ENCODE data around the gene C5orf15.
A peak's percentile ranks its signal among the peaks of the same experiment; 100 is the strongest.

C5orf15 gene

GRCh38 chr5:133935667-133935940 is 32.8 kb downstream of the C5orf15 start:
- DNase-seq, result no peak

- DNase-seq, result no peak
Observed at GRCh38 chr5:133934822-133935666, 33.4 kb downstream of the C5orf15 start.

GRCh38 chr5:133934311-133934710 is 34.1 kb downstream of the C5orf15 start:
- DNase-seq, result no peak

GRCh38 chr5:133933670-133934295 is 34.6 kb downstream of the C5orf15 start:
- DNase-seq, result no peak

- DNase-seq, result no peak
Observed at GRCh38 chr5:133933169-133933509, 35.3 kb downstream of the C5orf15 start.

GRCh38 chr5:133932441-133933168 is 35.8 kb downstream of the C5orf15 start:
- DNase-seq, result peak; percentile 82

- no peak for DNase-seq
Observed at GRCh38 chr5:133931546-133931945, 36.9 kb downstream of the C5orf15 start.

- no peak for DNase-seq
Observed at GRCh38 chr5:133930813-133931090, 37.7 kb downstream of the C5orf15 start.

- no peak for DNase-seq
Observed at GRCh38 chr5:133930061-133930812, 38.2 kb downstream of the C5orf15 start.

- DNase-seq, result no peak
Observed at GRCh38 chr5:133928587-133929393, 39.6 kb downstream of the C5orf15 start.

GRCh38 chr5:133927300-133928180 is 40.9 kb downstream of the C5orf15 start:
- no peak for DNase-seq

GRCh38 chr5:133926489-133927299 is 41.7 kb downstream of the C5orf15 start:
- DNase-seq, result no peak

GRCh38 chr5:133925866-133926488 is 42.4 kb downstream of the C5orf15 start:
- DNase-seq, result no peak

- DNase-seq, result no peak
Observed at GRCh38 chr5:133925269-133925668, 43.2 kb downstream of the C5orf15 start.

- DNase-seq, result no peak
Observed at GRCh38 chr5:133924221-133924920, 44.1 kb downstream of the C5orf15 start.

GRCh38 chr5:133921979-133922378 is 46.4 kb downstream of the C5orf15 start:
- DNase-seq, result no peak

GRCh38 chr5:133921069-133921468 is 47.4 kb downstream of the C5orf15 start:
- DNase-seq, result no peak

GRCh38 chr5:133919148-133920136 is 49.0 kb downstream of the C5orf15 start:
- no peak for DNase-seq
